Stimulated activated CD8-positive, alpha-beta memory T cell treated with anti-CD3 and anti-CD28 coated beads, Interleukin-4, amount 100 ng/mL, for 1 hour (primary cell): ENCODE results near the gene EIF3A.
"Not testable (repeated sequence)": the region's sequence is repeated elsewhere in the genome, so short reads cannot be mapped to it uniquely, and the experiment has no call there.

ENCODE experiments used
- DNase-seq, 2 donors: peaks; one replicate each; pipeline ENCODE4 v3.0.0-alpha.2; 2020; ENCODE audit warnings: low read depth in 2 of 2, low spot score in 1 of 2

EIF3A gene

DNA sequence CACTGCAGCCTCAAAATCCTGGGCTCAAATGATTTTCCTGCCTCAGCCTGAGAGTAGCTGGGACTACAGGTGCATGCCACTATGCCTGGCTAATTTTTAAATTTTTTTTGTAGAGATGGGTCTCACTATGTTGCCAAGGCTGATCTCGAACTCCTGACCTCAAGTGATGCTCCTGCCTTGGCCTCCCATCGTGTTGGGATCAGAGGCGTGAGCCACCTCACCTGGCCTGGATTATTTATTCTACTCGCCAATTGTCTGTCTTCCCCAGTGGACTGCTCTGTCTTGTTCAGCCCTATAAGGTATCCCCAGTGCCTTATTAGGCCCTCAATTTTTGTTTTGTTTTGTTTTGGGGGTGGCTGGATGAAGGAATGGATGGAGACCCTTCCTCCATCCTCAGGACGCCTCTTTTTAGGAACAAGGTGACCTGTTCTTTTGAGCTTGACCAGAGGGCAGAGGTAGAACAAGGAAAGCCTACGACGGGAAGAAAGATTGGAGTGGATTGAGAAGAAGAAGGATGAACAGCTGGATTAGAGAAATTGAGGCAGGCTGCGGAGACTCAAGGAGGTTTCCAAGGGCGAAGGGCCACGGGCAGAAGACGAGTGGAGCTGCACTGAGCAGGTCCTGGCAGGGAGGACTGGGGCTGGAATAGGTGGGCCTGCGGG, 22.8 kb upstream of the EIF3A start:
- no peak for DNase-seq

DNA sequence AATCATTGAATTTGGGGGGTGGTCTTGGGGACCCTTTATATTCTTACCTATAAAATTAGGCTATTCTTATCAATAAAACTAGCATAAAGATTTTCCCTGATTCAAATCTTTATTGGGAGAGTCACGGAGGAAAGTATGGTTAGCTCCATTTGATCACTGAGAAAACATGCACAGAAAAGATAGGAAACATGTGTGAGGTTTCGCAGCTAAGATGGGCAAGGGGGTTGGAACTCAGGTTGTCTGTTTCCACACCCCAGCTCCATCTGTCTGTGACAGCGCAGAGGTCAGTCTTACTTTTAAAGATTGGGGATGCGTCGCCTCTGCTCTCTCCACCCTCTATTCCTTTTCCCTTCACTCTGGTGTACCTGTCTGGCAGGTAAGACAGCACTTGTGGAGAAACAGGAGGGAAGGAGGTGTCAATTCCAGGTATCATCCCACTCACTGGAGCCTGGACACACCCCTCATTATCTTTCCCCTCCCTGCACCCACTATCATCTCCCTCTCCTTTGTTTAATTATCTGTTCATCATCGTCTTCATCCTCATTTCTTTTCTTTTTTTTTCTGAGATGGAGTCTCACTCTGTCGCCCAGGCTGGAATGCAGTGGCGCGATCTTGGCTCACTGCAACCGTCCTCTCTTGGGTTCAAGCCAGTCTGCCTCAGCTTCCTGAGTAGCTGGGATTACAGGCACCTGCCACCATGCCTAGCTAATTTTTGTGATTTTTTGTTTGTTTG, 20.9 kb upstream of the EIF3A start:
- no peak for DNase-seq

DNA sequence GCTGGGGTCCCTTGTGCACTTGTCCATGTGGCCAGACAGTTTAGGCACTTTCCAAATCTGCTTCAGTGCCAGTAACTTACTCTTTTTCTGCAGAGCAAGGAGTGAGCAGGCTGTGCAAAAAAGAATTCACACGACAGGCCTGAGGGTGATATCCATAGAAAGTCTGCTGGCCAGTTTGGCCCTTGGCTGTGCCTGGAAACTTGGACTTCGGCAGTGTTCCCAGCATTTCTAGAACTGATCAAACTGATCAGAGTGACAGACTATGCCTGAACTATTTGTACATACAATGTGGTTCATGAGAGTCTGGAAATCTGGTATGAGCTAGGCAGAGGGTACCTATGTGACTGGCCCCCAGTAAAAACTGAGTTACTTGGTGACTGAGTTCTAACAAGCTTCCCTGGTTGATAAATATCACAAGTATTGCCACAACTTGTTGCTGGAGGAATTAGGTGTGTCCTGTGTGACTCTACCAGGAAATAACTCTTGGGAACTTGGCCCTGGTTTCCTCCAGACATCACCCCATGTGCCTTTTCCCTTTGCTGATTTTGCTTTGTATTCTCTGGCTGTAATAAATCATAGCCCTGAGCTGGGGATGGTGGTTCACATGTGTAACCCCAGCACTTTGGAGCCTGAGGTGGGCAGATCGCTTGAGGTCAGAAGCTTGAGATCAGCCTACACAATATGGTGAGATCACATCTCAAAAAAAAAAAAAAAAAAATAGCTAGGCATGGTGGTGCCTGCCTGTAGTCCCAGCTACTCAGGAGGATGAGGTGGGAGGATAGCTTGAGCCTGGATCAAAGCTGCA, 20.0 kb upstream of the EIF3A start:
- DNase-seq = no peak

DNA sequence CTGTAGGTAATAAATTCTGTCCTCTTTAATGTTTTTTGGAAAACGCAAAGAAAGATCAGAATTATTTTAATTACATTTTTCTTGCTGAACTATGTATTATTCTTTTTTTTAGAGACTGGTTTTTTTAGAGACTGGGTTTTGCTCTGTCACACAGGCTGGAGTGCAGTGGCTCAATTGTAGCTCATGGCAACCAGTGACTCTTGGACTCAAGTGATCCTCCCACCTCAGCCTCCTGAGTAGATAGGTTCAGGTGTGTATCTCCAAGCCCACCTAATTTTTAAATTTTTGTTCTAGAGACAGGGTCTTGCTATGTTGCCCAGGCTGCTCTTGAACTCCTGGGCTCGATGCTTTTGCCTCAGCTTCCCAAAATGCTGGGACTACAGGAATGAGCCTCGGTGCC, 18.0 kb upstream of the EIF3A start:
- no peak for DNase-seq

DNA sequence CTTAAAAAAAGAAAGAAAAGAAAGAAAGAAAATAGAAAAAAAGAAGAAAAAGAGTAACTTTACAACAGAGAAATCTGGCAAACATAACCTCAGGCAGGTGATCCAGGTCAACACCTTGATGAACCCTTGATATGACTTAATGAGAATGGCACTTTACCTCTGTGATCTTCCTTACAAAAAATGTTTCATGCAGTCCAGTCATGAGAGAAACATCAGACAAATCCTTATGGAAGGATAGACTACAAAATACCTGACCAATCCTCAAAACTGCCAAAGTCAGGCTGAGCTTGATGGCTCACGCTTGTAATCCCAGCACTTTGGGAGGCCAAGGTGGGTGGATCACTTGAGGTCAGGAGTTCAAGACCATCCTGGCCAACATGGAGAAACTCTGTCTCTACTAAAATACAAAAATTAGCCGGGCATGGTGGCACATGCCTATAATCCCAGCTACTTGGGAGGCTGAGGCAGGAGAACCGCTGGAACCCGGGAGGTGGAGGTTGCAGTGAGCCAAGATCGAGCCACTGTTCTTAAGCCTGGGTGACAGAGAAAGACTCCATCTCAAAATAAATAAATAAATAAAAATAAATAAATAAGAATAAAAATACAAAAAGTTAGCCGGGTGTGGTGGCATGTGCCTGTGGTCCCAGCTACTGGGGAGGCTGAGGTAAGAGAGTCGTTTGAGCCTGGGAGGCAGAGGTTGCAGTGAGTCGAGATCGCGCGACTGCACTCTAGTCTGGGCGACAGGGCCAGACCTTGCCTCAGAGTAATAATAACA, 16.2 kb upstream of the EIF3A start:
- DNase-seq = not testable (repeated sequence)

DNA sequence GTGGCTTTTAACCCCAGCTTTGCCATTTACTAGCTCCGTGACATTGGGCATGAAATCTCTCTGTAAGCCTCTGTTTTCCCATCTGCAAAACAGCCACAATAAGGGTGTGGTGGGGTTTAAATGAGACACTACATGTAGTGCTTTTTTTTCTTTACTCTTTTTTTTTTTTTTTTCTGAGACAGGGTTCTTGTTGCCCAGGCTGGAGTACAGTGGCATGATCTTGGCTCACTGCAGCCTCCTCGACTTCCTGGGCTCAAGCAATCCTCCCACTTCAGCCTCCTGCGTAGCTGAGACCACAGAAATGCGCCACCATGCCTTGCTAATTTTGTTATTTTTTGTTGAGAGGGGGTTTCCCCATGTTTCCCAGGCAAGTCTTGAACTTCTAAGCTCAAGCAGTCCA, 15.0 kb upstream of the EIF3A start:
- no peak for DNase-seq

DNA sequence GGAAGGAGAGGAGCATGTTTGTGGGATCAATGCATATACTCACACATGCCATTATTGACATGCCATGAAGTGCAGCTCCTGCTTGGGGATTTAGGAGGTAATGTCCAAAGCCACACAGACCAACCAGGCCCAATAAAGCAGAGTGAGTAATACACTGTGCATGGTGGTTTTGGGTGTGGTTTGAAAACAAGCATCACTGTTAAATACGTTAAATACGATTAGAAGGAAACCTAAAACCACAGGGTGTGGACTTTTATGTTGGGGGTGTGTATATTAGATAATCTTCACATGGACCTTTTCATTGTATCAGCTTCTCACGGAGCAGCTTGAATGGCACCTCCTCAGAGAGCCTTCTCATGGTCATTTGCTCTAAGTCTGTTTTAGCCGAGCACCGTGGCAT, 10.4 kb upstream of the EIF3A start:
- peak in 1 of 2 donors; percentile 5 for DNase-seq

DNA sequence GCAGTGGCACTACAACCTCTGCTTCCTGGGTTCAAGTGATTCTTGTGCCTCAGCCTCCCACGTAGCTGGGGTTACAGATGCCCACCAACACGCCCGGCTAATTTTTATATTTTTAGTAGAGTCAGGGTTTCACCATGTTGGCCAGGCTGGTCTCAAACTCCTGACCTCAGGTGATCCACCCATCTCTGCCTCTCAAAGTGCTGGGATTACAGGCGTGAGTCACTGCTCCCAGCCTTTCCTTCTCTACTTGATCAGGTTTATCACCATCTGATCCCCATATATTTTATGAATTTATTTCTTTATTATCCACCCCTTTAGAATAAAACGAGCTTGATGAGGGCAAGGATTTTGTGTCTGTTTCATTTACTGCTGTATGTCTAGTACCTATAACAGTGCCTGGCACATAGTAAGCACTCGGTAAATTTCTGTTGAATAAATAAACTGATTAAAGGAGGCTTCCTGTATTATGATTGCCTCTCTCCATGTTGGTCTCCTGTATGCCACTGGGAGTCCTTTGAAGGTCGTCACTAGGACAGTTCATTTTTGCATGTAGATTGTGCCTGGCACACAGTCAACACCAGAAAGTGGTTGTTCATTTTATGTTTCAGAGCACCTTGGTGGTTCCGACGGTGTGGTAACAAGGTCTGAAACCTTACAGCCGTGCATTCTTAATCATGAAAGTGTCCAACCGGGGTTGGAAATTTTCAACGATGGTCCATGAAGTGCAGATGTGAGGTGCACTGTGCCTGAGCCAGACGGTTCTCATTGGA, 9.6 kb upstream of the EIF3A start:
- no peak for DNase-seq

DNA sequence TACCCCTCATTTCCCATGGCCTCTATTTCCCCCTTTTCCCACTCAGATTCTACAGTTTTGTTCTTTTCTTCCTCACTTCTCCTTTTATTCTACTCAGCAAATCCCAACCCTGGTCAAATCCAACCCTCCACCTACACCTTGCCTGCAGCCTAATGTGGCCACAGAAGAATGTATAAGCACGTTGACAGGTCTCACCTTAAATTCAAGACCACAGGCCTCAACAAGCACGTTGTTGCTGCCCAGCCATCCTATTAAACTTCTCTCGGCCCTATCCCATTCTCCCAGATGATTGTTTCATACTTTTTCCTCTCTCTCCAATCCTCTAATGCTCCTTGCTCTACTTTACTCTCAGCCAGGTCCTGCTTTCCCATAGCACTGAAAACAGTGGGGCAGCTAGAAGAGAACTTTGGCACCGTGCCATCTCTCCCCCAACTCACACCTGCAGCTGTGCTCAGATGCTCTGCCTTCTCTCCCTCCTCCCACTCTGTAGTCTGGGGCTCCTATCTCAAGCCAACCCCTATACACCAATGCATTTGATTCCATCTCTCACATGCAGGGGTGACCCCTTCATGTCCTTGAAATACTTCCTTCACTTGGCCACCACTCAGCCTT, 6.8 kb upstream of the EIF3A start:
- DNase-seq = no peak

DNA sequence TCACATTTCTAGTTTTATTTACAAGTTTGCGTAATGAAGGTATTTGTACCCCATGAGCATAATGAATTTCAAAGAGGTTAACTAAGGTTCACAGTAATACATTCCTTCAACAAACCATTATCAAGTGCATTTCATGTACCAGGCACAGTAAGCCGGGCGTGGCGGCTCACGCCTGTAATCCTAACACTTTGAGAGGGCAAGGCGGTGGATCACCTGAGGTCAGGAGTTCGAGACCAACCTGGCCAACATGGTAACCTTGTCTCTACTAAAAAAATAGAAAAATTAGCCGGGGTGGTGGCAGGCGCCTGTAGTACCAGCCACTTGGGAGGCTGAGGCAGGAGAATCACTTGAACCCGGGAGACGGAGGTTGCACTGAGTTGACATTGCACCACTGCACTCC, 4.3 kb upstream of the EIF3A start:
- no peak for DNase-seq

DNA sequence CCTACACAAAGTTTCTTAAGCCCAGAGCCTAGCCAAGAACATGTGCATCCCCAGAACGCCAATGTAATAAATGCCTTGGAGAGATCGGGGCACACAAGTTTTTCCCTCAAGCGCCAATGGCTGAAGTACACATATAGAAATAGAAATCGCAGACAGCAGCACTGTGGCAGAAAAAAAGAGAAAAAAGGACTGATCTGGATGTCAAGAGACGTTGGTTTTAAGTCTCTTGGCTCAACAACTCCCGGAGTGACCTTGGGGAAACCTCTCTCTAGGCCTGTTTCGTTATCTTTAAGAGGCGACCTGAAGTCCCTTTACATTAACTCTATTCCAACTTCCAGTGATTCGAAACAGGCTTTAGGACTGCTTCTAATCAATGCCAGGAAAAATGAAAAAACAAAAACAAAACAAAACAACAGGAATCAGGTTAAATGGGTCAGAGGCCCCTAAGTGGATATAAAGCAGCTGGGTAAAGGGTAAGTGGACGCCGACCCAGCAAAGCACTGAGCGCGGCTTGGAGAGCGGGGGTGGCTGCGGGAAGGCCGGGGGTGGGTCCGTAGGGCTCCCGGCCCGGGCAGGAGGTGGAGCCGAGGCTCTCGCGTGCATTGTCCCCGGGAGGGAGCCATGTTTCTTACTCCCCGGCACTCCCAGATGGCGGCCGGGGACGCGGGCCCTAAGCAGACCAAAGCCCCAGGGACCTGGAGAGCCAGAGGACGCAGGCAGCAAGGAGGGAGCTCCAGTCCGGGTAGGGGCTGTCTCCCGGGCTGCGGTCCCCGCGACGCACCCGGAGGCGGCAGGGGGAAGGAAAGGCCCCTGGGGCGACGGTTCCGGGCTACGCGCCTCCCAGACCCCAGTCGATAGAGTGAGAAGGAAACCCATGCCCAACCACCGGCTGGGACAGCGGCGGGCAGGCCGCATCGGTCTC, 757 bp downstream of the EIF3A start:
- peak; percentile 19 to 42 for DNase-seq

DNA sequence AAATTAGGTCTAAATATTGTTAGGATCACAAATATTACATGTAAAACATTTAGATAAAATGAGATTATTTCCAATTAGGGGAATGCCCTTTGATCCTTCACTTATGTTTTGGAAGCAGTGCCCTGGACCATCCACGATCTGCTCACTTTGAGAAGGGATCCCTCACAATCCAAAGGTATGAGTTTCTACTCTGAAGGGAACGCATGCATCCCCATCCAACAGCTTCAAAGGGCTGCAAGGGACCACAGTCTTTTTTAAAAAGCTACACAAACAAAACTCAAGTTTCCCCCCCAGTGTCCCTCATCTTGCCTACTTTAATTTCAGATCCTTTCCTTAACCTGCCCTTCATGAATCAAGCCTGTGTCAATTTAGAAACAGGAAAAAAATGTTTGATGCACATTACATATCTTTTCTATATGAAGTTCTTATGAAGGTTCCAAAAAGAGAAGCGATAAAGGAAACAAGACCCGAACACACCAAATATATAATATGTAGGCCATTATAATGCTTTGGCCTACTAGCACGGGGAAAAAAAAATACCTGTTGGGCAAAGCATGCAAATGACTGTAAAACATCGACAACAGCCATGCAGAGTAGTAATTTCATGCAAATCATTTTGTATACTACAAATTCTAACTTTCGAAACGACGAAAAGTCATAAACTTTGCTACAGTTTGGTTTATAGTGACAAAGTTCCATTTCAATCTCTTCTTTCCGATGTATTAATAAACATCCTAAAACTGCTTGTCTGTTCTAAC, 2.0 kb downstream of the EIF3A start:
- no peak for DNase-seq

DNA sequence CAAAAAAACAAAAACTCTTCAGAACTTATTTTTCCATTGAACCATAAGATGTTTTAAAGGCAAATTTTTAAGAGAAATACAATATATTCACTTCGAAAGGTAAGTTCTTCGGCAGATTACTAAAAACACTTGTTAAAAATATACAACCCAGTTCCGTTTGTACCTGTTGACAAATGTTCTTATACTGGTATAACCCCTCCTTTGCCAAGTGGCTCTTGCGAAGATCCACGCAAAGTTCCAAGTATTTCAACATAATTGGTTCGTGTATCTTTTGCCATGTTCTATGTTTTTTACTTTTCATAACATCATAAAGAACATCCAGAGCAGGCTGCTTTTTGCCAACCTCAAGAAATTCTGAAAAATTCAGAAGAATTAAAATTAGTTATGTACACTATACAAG, 7.0 kb downstream of the EIF3A start:
- DNase-seq = no peak

DNA sequence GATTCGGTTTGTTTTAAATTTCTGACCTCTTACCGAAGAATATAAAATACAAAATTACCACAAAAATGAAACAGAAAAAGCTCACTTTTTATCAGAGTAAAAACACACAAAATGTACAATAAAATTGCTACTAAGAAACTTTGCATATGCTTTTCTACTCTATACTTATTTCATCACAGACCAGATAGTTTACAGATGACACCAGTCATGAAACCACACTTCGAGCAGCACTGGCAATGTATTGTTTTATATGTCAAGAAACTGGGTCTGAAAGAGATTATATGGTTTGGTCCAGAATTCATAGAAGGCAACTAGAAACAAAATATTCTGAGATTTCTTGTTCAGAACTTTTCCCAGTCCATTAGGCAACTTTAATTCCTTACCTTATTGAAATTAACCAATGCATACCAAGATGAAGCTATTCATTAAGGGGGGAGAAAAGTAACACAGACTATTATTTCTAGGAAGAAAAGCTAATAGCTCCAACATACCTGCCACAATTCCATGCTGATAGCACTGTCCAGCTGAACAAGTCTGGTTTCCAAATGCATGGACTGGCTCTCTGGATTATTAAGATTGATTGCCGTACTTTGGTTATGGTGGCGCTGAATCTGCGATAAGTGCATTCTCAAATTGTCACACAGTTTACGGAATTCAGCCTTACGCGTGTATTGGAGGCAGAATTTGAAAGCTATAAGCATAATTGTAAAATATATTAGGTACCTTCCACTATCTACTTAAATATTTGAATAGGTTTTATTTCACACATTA, 10.0 kb downstream of the EIF3A start:
- DNase-seq = no peak

DNA sequence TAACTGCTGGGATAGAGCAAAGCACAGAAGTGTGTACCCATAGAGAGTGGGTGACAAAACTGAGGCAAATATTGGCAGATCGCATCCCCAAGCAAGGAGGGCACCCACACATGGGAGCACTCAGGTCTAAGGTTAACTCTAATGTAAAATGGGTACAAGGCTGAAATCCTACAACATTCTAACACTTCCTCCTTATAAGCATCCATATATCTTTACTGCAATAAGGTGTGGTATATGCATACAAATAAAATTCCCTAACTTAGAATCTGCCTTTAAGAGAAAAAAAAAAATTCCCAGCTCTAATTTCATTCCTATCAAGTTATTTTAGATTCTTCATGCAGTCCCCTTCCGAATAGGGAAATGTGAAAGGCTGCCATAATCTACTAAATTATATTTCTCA, 18.7 kb downstream of the EIF3A start:
- no peak for DNase-seq

DNA sequence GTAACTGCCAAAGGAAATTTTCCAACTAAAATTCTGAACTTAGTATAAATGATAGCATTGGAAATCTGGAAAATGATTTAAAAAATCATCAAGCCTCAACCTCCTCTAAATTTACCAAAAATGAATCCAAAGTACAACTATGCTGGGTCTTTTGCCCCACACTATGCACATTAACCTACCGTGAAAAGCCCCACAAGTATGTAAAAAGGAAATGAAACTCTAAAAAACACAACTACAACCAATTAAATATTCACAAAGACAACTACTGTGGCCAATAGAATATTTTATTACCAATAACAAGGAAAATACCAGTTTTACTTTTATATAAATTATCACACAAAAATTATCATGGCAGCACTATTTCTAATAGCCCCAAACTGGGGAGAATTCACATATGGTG, 19.3 kb downstream of the EIF3A start:
- no peak for DNase-seq

DNA sequence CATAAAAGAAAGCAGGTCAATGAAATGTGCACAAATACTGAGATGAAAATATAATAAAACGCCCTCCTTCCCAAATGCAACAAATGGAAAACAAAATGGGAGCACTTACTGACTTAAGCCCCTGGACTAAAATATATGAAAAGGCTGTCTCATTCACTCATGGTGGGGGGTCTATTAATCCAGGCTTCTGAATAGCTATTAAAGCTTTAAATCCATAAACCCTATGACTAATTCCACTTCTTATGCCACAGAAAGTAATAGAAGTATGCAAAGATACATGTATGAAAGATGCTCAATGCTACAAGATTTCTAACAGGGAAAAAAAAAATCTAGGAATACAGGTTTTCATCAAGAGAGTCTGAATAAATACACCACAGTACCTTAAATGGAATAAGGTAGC, 20.5 kb downstream of the EIF3A start:
- DNase-seq = no peak

DNA sequence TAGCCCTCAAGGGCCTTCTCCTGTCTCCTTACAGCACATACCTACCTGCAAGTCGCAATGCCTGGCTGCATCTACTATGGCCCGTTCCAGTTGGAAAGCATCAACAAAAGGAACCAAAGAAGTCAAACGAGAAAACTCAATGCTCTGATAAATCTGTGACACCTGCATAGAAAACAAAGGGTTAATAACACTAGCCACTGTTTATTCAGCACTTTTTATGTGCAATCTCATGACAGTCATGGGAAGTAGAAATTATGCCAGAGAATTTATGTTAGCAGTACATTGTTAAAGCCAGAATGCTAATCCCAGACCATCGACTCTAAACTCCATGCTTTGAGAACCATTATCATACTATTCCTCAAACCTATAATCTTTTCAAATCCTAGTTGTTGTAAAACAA, 21.1 kb downstream of the EIF3A start:
- DNase-seq = no peak
